Measurements from ENCODE around the gene CLEC11A. TPM values are rescaled to one million over a fixed set of nuclear protein-coding genes. Genes with fewer than 3 reads are reported as not detected.
A peak's percentile ranks its signal among the peaks of the same experiment; 100 is the strongest.

The CLEC11A gene, protein sequence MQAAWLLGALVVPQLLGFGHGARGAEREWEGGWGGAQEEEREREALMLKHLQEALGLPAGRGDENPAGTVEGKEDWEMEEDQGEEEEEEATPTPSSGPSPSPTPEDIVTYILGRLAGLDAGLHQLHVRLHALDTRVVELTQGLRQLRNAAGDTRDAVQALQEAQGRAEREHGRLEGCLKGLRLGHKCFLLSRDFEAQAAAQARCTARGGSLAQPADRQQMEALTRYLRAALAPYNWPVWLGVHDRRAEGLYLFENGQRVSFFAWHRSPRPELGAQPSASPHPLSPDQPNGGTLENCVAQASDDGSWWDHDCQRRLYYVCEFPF
- total RNA-seq (2014; rRNA removed; shearing (Covaris generic)), result 91.4 and 132 TPM in 2 replicates

DNA sequence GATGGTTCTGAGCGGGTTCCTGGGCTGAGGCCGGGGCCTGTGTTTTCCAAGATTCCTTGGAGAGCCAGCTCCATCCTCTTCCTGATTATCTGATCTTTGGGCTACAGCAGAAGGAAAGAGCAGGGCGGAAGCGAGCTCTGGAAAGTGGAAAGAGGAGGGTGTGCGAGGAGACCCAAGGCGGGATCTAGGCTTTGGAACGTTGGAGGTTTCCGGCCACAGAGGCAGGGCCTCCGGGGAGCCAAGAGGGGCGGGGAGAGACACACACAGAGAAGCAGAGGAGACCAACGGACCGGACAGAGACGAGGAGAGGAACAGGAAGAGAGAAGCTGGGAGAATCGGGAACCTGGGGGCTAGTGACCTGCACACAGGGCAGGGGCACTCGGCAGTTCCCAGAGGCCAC is at the start of gene CLEC11A:
Gene CLEC11A, plus strand, starts transcription at position 296 of the 400 bp plus-strand sequence. CDS start 162 bp downstream, outside the sequence.
- in situ Hi-C loops (cut with HindIII; ENCODE audit: low sequenced_read_pairs), result no loop called here
- peak; percentile 40 for DNase-seq (ENCODE audit: low spot score)

DNA sequence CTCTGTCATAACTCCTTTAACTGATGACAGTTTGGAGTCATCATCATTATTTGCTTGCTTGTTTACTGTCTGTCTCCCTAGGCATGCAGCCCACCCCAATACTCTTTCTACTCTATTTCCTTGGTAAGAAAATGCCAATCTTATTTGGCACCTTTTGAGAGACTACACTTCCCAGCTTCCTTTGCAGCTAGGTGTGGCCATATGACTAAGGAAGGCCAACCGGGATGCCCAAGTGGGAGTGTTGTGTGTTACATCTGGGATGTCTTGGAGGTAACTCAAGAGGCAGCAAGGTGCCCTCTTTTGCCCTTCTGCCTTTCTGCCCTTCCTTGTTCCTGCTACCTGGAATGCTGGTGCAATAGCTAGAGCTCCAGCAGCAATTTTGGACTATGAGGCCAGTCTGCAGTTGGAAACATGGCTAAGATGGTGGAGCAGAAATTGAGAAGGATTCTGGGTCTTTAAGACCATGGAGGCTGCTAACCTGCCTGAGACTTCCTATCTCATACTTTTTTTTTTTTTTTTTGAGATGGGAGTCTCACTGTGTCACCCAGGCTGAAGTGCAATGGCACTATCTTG is 46.5 kb upstream of the CLEC11A start:
- DNase-seq (ENCODE audit: low spot score), result no peak
- in situ Hi-C loops (cut with HindIII; ENCODE audit: low sequenced_read_pairs), result no loop called here

- no peak for DNase-seq (ENCODE audit: low spot score)
- in situ Hi-C loops (cut with HindIII; ENCODE audit: low sequenced_read_pairs), result no loop called here
These were observed 45.5 kb upstream of the CLEC11A start for GRCh38 chr19:50677636-50678035.

- no peak for DNase-seq (ENCODE audit: low spot score)
- in situ Hi-C loops (cut with HindIII; ENCODE audit: low sequenced_read_pairs), result no loop called here
These were observed 44.8 kb upstream of the CLEC11A start for GRCh38 chr19:50678323-50678722.

DNA sequence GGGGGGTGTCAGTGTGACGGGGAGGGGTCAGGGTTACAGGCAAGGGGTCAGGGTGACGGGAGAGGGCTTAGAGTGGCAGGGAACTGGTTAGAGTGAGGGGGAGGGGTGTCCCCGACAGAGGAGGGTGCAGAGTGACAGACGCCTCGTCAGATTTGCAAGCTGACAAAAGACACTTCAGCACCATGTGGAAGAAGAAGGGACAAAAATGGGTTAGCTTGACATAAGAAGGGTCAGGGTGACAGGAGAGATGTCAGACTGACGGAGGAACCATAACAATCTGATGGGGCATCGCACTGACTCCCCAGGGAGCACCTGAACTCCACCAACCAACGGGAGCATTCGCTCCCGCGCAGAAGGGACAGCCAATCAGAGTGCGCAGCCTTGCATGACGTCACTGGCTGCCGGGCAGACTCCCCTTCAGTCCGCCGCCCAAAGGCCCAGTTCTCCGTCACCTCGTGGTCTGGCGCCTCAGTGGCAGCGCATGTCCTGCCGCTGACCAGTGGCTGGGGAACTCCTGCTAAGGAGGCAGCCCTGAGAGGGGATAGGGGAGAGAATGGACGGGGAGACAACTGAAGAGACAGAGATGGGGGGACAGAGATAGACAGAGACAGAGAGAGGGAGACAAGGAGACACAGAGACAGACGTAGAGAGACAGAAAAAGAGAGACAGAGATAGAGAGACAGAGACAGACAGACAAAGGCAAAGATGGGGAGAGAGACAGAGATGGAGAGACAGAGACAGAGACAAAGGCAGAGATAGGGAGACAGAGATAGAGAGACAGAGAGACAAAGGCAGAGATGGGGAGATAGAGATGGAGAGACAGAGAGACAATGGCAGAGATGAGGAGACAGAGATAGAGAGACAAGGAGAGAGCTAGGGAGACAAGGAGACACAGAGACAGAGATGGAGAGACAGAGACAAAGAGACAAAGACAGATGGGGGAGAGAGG is 43.7 kb upstream of the CLEC11A start:
- in situ Hi-C loops (cut with HindIII; ENCODE audit: low sequenced_read_pairs), result no loop called here
- DNase-seq (ENCODE audit: low spot score), result peak; percentile 94

- DNase-seq (ENCODE audit: low spot score), result no peak
- in situ Hi-C loops (cut with HindIII; ENCODE audit: low sequenced_read_pairs), result no loop called here
These were observed 36.7 kb upstream of the CLEC11A start for GRCh38 chr19:50686310-50687032.

DNA sequence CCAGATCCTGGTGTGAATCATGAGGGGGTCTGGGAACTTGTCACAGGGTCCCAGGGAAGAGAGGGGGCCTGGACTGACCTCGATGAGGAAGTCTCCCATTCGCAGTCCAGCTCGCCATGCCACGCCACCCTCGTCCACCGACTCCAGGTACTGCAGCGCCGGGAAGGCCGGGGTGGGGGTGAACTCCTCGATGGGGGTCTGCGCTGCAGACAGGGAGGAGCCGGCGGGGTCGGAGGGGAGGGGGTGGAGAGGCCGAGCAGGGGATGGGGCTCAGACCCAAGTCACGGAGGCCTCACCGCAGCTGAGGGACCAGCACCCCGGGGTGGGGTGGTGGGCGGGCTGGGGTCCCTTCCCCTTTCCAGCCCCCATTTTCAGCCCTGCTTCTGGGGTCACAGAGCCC is 34.4 kb upstream of the CLEC11A start:
- no peak for DNase-seq (ENCODE audit: low spot score)
- in situ Hi-C loops (cut with HindIII; ENCODE audit: low sequenced_read_pairs), result no loop called here

DNA sequence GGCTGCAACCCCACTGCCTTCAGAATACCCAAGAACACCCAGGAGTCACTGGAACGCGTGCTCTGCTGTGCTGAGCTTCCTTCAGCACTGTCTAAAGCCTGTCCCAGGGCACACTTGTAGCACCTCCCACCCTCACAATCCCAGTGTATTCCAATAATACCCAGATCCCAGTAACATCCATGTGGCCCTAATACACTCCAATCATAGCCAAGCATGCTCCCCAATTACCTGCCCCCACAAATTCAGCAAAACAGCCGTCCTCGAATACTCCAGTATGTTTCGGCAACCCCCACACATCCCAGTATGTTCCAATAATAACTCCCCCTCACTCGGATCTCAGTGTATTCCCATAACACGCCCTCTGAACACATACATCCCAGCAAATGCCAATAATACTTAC is 32.7 kb upstream of the CLEC11A start:
- DNase-seq (ENCODE audit: low spot score), result no peak
- in situ Hi-C loops (cut with HindIII; ENCODE audit: low sequenced_read_pairs), result no loop called here

DNA sequence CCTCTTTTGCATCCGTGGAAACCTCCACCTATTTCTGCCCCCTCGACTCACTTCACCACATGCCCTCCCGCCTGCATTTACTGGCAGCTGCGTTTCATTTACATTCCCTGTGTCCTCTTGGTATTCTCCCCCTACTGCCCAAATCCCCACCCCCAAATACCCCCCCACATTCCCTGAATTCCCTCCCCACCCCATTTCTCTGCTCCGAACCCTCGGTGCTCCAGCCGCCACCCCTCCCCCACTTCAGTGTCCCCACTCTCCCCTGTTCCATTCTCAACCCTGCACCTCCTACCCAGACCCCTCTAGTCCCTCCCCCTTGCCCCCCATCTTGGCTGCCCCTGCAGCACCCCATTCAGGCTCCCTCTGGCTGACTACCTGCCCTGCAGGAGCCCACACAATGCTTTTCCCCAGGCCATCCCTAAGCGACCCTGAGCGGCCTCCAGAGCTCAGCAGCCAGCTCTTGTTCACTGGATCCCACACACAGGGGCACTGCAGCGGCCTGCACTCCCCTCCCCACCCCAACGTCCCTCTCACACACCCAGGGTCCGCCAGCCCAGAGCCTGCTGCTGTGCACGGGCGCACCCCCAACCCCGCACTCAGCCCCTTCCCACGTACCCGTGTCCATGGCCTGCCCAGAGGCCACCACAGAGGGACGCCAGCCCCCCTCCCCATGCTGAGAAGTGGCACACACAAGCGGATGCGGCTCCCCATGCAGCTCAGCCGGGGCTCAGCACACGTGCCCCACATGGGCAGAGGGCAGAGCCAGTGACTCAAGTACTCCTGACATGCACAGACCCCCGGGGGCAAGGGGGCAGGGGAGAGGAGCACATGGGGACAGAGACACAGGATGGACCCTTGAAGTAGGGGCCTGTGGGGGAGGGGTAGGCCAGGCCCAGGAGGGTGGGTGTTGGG is 29.8 kb upstream of the CLEC11A start:
- in situ Hi-C loops (cut with HindIII; ENCODE audit: low sequenced_read_pairs), result no loop called here
- DNase-seq (ENCODE audit: low spot score), result no peak

DNA sequence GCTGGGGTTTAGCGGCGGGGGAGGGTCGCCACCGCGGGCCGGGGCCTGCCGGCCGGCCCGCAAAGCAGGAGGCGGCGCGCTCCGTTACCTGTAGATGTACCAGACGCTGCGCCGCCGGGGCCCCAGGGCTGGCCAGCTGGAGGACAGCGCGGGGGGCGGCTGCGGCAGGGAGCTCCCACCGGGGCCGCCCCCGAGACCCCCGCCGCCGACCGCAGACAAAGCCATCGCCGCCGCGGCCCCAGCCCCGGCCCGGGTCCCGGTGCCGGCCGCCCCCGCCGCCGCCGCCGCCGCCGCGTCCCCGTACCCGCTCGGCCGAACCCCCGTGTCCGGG is 28.4 kb upstream of the CLEC11A start:
- DNase-seq (ENCODE audit: low spot score), result no peak
- in situ Hi-C loops (cut with HindIII; ENCODE audit: low sequenced_read_pairs), result no loop called here

GRCh38 chr19:50695251-50696093 is 27.7 kb upstream of the CLEC11A start:
- in situ Hi-C loops (cut with HindIII; ENCODE audit: low sequenced_read_pairs), result no loop called here
- peak; percentile 83 for DNase-seq (ENCODE audit: low spot score)

- in situ Hi-C loops (cut with HindIII; ENCODE audit: low sequenced_read_pairs), result no loop called here
- no peak for DNase-seq (ENCODE audit: low spot score)
These were observed 27.1 kb upstream of the CLEC11A start for GRCh38 chr19:50696094-50696483.

DNA sequence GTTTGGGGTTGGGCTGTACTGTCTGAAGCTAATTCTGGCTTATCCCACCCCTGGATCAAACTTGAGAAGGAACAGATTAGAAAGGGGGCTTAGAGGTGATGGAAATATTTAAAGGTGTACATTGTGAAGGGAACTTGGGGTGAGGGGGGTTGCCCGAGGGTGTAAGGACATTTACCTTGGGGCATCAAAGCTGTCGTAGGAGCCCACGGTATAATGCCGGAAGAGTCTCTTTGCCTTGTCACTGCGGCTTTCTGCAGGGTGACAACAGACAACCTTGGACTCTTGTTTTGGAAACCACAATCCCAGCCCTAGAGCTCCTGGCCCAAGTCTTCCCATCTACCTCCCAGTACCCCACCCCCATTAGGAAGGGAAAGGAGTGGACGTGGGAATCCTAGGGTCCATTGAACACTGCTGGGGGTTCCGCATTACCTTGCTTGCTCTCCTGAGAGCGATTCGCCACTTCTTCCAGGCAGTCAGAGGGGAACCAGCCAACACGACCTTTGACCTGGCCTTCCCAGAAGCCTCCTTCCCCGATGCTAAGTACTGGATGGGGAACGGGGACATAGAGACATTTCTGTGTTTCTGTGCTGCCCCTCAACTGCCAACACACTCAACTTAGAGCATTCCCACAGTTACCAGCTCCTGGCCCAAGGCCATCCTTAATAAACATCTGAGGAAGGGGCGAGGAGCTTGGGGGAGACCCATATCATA is 25.6 kb upstream of the CLEC11A start:
- in situ Hi-C loops (cut with HindIII; ENCODE audit: low sequenced_read_pairs), result no loop called here
- DNase-seq (ENCODE audit: low spot score), result no peak

DNA sequence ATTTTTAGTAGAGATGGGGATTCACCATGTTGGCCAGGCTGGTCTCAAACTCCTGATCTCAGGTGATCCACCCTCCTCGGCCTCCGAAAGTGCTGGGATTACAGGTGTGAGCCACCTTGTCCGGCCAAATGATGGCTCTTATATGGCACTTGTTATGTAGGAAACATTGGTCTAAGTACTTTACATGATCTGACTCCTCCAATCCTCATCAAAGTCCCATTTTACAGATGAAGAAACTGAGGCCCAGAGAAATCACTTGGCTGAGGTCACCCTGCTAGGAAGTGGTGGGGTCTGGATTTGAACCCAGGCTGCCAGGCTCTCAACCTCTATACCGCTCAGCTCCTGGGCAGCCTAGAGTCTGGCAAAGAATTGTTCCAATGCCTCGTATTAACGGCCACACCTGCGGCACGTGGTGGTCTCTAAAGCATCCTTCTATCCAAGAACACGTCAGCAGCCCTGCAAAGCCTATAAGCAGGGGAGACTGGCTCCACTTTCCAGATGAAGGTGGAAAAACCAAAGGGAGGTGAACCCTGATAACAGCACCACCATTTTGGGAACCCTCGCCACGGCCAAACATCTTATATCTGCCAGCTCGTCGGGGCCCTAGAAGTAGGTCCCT is 21.7 kb upstream of the CLEC11A start:
- in situ Hi-C loops (cut with HindIII; ENCODE audit: low sequenced_read_pairs), result no loop called here
- no peak for DNase-seq (ENCODE audit: low spot score)

- DNase-seq (ENCODE audit: low spot score), result no peak
- in situ Hi-C loops (cut with HindIII; ENCODE audit: low sequenced_read_pairs), result no loop called here
These were observed 20.9 kb upstream of the CLEC11A start for GRCh38 chr19:50702158-50702870.
